T-cell (primary cell): ENCODE results near the gene FPR1. TPM values are rescaled to one million over a fixed set of nuclear protein-coding genes. Genes with fewer than 3 reads are reported as not detected.
"Not testable (repeated sequence)": the region's sequence is repeated elsewhere in the genome, so short reads cannot be mapped to it uniquely, and the experiment has no call there.

Experiments used
- ATAC-seq, 4 experiments: fragments of 200-7000 bp in 3 of 4; fragments of 150-1000 bp in 1 of 4; cut with Tn5 transposase; replicated peaks in 1 of 4; 1 replicate in 3 of 4; 2 replicates in 1 of 4; pipeline ENCODE4 v1.10.0; 2021; ENCODE audit warnings: moderate library complexity in 3 of 4, mild to moderate bottlenecking in 2 of 4, moderate number of reproducible peaks in 1 of 4
- CTCF ChIA-PET, 2 donors: fragments of 300-600 bp; sonication (Branson Sonifier 250); formaldehyde crosslinking; loops; one replicate each; lab custom pipeline; 2022; ENCODE audit warnings: antibody characterized with exemption in 2 of 2; lab: Charles Lee
- POLR2A ChIA-PET, 2 donors: fragments of 300-600 bp; sonication (Branson Sonifier 250); formaldehyde crosslinking; loops; one replicate each; lab custom pipeline; 2022; ENCODE audit warnings: antibody characterized with exemption in 2 of 2; lab: Charles Lee
- DNase-seq, 35 experiments: peaks; one replicate each; pipeline versions ENCODE4 v3.0.0 to v3.0.0-alpha.2; 2013 to 2023
- H3K27ac ChIP-seq: one replicate; pipeline ENCODE4 v1.5.1; 2013; ENCODE audit warnings: low read length
- H3K27me3 ChIP-seq, 2 experiments: replicated peaks in 1 of 2; 1 replicate in 1 of 2; 2 replicates in 1 of 2; pipeline versions ENCODE4 v1.6.1 to v1.7.0; 2013; ENCODE audit warnings: low read length in 1 of 2, mixed read lengths in 1 of 2; ENCODE audit not compliant: control insufficient read depth in 2 of 2, insufficient read depth in 2 of 2; ENCODE audit errors: extremely low read depth in 1 of 2
- H3K36me3 ChIP-seq, 2 donors: 1 replicate in 1 of 2; 2 replicates in 1 of 2; pipeline versions ENCODE4 v1.6.1 to v1.7.0; 2013; ENCODE audit warnings: low read length in 1 of 2; ENCODE audit not compliant: control insufficient read depth in 2 of 2, insufficient read depth in 1 of 2; ENCODE audit errors: extremely low read depth in 1 of 2
- H3K4me1 ChIP-seq, 2 experiments: 1 replicate in 1 of 2; 2 replicates in 1 of 2; pipeline versions ENCODE4 v1.6.1 to v1.7.0; 2013; ENCODE audit warnings: low read length in 2 of 2, mixed read lengths in 1 of 2; ENCODE audit not compliant: insufficient read depth in 2 of 2, control insufficient read depth in 1 of 2; ENCODE audit errors: extremely low read depth in 1 of 2
- H3K4me3 ChIP-seq, 2 donors: 1 replicate in 1 of 2; 2 replicates in 1 of 2; pipeline versions ENCODE4 v1.5.1 to v1.7.0; 2013; ENCODE audit warnings: mild to moderate bottlenecking in 2 of 2, low read length in 1 of 2, moderate library complexity in 1 of 2; ENCODE audit not compliant: control insufficient read depth in 1 of 2; ENCODE audit errors: extremely low read depth in 1 of 2
- H3K9me3 ChIP-seq: 2 replicates; pipeline ENCODE4 v1.7.0; 2013
- H3K27ac Mint-ChIP-seq, 2 donors: one replicate each; pipeline ENCODE4 v1.8.0; 2020 to 2021; ENCODE audit warnings: mild to moderate bottlenecking in 2 of 2, mixed read lengths in 2 of 2
- H3K27me3 Mint-ChIP-seq, 2 donors: one replicate each; pipeline ENCODE4 v1.8.0; 2021 to 2022; ENCODE audit warnings: mixed read lengths in 2 of 2
- H3K36me3 Mint-ChIP-seq: one replicate; pipeline ENCODE4 v1.8.0; 2021; ENCODE audit warnings: mixed read lengths
- H3K4me1 Mint-ChIP-seq, 3 donors: one replicate each; pipeline ENCODE4 v1.8.0; 2020 to 2022; ENCODE audit warnings: mixed read lengths in 3 of 3, mild to moderate bottlenecking in 1 of 3
- H3K4me3 Mint-ChIP-seq, 3 donors: one replicate each; pipeline ENCODE4 v1.8.0; 2020 to 2022; ENCODE audit warnings: mild to moderate bottlenecking in 3 of 3, mixed read lengths in 3 of 3, moderate library complexity in 3 of 3
- H3K9me3 Mint-ChIP-seq, 3 donors: one replicate each; pipeline ENCODE4 v1.8.0; 2020 to 2022; ENCODE audit warnings: mixed read lengths in 3 of 3
- WGBS: methylation state at CpG from one replicate; pipeline ENCODE4 v1.1.5; 2013; ENCODE audit warnings: missing lambda C conversion rate; ENCODE audit not compliant: insufficient coverage; 5-methylcytosine and 5-hydroxymethylcytosine counted together
- total RNA-seq, 35 experiments: library from RNA in 6 of 35; stranded (reverse) in 6 of 35; fragments of 120-200 nt in 1 of 35; gene quantifications; one replicate each; pipeline versions ENCODE4 v1.2.1 to v1.2.4 and lab custom pipeline; 2013 to 2026

FPR1 gene
- total RNA-seq, 5 donors from 2014 or later (not counting 1 experiment from before 2014, with no cell fraction given) = 0.13 to 0.19 TPM; not detected in 3

DNA sequence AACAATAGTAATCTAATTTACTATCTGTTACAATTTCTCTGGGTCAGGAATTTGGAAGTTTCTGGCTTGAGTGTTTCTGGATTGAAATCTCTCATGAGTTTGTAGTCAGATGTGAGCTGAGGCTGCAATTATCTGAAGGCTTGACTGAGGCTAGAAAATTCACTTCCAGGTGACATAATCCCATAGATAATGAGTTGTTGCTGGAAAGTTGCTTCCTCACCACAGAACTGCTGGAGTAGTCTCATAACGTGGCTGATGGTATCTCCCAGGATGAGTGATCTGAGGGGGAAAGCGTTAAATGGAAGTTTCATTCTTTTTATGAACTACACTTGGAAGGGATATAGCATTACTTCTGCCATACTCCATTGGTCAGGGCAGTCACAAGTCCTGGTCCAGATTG, 28.0 kb upstream of the FPR1 start:
- CTCF ChIA-PET = no interaction called here
- H3K4me3 Mint-ChIP-seq = no peak overlapping the region
- peaks cover 0 to 5% (median 0%) of the 10 kb centered on the region in 3 donors for H3K4me1 Mint-ChIP-seq
- H3K9me3 Mint-ChIP-seq = no peaks in the 10 kb centered on the region
- WGBS = no CpG with 5 or more reads among the region's 2 CpGs
- no peak for ATAC-seq
- H3K36me3 ChIP-seq = no peaks in the 10 kb centered on the region
- peaks cover 0 to 10% of the 10 kb centered on the region in 2 experiments for H3K27me3 ChIP-seq
- no peaks in the 10 kb centered on the region for H3K9me3 ChIP-seq
- no peak overlapping the region for H3K27ac ChIP-seq
- peaks cover 0 to 4% of the 10 kb centered on the region in 2 experiments for H3K4me1 ChIP-seq
- no peaks in the 10 kb centered on the region for H3K36me3 Mint-ChIP-seq
- H3K27me3 Mint-ChIP-seq = peaks cover 47 to 54% of the 10 kb centered on the region in 2 donors
- H3K27ac Mint-ChIP-seq = no peak overlapping the region
- no peak for DNase-seq
- H3K4me3 ChIP-seq = no peak overlapping the region
- POLR2A ChIA-PET = no interaction called here

DNA sequence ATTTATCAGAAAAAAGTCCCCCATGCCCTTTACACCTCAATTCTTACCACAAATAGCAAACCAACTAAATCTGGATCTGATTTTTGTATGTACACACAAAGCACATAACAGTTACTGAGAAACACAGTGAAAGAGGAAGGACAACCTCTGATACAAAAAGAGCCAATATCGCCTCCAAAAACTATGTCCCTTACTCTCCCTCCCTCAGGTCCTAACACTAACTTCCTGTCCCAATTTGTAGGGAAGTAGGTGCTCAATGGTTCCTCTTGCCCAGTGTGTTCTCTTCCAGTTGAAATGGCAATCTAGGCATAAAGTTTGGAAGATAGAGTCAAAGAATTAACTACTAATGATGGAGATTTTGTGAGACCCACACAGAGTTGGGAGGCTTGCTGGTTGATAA, 27.5 kb upstream of the FPR1 start:
- Histone ChIP-seq H3K27me3 (peaks cover 0 to 10% of the 10 kb centered on the region in 2 experiments), H3K4me3 (no peak overlapping the region), H3K36me3 (no peaks in the 10 kb centered on the region), H3K27ac (no peak overlapping the region), H3K4me1 (peaks cover 0 to 4% of the 10 kb centered on the region in 2 experiments), H3K9me3 (no peaks in the 10 kb centered on the region)
- CTCF ChIA-PET = interaction anchor here in 1 of 2 donors (1.7 kb wide), 1 partner anchor 59 kb away, joined by 3 read pairs; no protein-coding TSS in a partner anchor
- Mint-ChIP-seq H3K4me1 (peaks cover 0 to 5% (median 0%) of the 10 kb centered on the region in 3 donors), H3K27me3 (peaks cover 47 to 56% of the 10 kb centered on the region in 2 donors), H3K9me3 (no peaks in the 10 kb centered on the region), H3K27ac (no peak overlapping the region), H3K36me3 (no peaks in the 10 kb centered on the region), H3K4me3 (no peak overlapping the region)
- POLR2A ChIA-PET = no interaction called here
- DNase-seq = no peak
- no CpG with 5 or more reads among the region's 1 CpG for WGBS
- no peak for ATAC-seq

DNA sequence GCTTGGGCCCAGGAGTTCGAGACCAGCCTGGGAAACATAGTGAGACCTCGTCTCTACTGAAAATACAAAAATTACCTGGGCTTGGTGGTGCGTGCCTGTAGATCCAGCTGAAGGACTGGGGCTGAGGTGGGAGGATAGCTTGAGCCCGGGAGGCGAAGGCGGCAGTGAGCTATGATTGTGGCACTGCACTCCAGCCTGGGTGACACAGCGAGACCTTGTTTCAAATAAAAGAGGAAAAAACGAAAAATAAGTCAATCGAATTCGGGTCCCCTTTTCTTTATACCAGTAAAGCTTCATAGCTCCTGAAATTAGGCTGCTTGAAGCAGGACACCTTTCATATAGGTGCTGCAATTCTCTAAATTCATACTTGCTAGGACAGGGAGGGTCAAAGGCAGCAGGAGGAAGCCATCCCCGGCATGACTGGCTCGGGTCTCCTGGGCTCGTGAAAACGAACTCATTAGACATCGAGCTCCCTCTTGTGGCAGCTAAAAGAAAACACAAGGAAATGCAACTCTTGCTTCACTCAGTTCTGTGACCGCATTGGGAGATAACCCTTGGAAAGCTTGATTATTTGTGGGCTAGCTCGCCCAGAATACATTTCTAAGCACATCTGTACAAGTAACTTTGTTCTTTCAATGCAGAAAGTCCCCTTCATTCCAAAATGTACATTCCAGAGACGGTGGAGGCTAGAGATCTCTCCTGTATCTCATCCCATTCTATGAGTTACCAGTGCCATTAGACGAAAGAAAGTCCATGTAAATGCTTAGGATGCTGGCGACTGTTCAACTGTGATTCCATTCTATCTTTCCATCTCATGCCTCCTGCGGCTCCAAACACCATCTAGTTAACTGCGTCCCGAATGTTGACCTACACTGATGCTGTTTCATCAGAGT, 26.1 kb upstream of the FPR1 start:
- ChIA-PET CTCF (interaction anchor here (0.5 to 1.7 kb wide), 3 partner anchors 31 to 306 kb away, joined by 3 to 5 read pairs (median 3); no protein-coding TSS in a partner anchor), POLR2A (no interaction called here)
- no peaks in the 10 kb centered on the region for H3K36me3 ChIP-seq
- H3K27me3 ChIP-seq = peaks cover 0 to 10% of the 10 kb centered on the region in 2 experiments
- no peak overlapping the region for H3K27ac Mint-ChIP-seq
- ATAC-seq (peak in 2 of 4 experiments; percentile 57 to 64), DNase-seq (peak in 26 of 35 experiments; percentile 5 to 77 (median 21))
- 36% methylated on average over 17 of the region's 23 CpGs for WGBS
- H3K4me1 ChIP-seq = peaks cover 0 to 4% of the 10 kb centered on the region in 2 experiments
- no peaks in the 10 kb centered on the region for H3K9me3 Mint-ChIP-seq
- H3K27me3 Mint-ChIP-seq = peaks cover 57 to 61% of the 10 kb centered on the region in 2 donors
- H3K4me3 ChIP-seq = no peak overlapping the region
- H3K36me3 Mint-ChIP-seq = no peaks in the 10 kb centered on the region
- peaks cover 0 to 5% (median 0%) of the 10 kb centered on the region in 3 donors for H3K4me1 Mint-ChIP-seq
- no peaks in the 10 kb centered on the region for H3K9me3 ChIP-seq
- no peak overlapping the region for H3K4me3 Mint-ChIP-seq
- no peak overlapping the region for H3K27ac ChIP-seq

DNA sequence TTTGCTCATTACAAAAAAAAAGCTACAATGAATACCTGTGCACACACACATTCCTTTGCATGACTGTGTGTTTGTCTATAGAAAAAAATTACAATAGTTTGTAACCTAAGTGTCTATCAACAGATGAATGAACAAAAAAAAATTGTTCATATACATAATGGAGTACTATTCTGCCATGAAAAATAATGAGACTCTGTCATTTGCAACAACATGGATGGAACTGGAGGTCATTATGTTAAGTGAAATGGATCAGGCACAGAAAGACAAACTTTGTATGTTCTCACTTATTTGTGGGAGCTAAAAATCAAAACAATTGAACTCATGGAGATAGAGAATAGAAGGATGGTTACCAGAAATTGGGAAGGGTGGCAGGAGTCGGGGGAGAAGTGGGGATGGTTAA, 24.9 kb upstream of the FPR1 start:
- DNase-seq, ATAC-seq, H3K27ac Mint-ChIP-seq, H3K9me3 Mint-ChIP-seq, CTCF ChIA-PET, H3K4me1 ChIP-seq, H3K27me3 ChIP-seq, H3K36me3 ChIP-seq, H3K36me3 Mint-ChIP-seq, H3K4me3 Mint-ChIP-seq, H3K9me3 ChIP-seq, H3K4me3 ChIP-seq, H3K27ac ChIP-seq, H3K4me1 Mint-ChIP-seq: not testable (repeated sequence)
- WGBS = no CpG with 5 or more reads among the region's 1 CpG
- POLR2A ChIA-PET = interaction anchor here in 1 of 2 donors (0.6 kb wide), 1 partner anchor 192 kb away, joined by 3 read pairs; no protein-coding TSS in a partner anchor
- peaks cover 60 to 65% of the 10 kb centered on the region in 2 donors for H3K27me3 Mint-ChIP-seq

DNA sequence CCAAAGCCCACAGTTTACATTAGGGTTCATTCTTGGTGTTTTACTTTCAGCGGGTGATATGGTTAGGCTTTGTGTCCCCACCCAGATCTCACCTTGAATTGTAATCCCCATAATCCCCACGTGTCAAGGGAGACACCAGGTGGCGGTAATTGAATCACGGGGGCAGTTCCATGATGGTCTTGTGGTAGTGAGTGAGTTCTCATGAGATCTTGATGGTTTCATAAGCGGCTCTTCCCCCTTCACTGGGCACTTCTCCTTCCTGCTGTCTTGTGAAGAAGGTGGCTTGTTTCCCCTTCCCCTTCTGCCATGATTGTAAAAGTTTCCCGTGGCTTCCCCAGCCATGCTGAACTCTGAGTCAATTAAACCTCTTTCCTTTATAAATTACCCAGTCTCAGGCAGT, 21.3 kb upstream of the FPR1 start:
- no peaks in the 10 kb centered on the region for H3K36me3 Mint-ChIP-seq
- Histone ChIP-seq H3K36me3 (no peaks in the 10 kb centered on the region), H3K9me3 (no peaks in the 10 kb centered on the region), H3K27me3 (peaks cover 0 to 7% of the 10 kb centered on the region in 2 experiments), H3K4me3 (no peak overlapping the region), H3K4me1 (peaks cover 0 to 3% of the 10 kb centered on the region in 2 experiments), H3K27ac (no peak overlapping the region)
- DNase-seq (no peak), ATAC-seq (no peak)
- H3K27me3 Mint-ChIP-seq = peaks cover 46 to 59% of the 10 kb centered on the region in 2 donors
- ChIA-PET CTCF (no interaction called here), POLR2A (no interaction called here)
- no peak overlapping the region for H3K27ac Mint-ChIP-seq
- H3K4me3 Mint-ChIP-seq = no peak overlapping the region
- H3K9me3 Mint-ChIP-seq = no peaks in the 10 kb centered on the region
- H3K4me1 Mint-ChIP-seq = peaks cover 0 to 2% (median 0%) of the 10 kb centered on the region in 3 donors
- no CpG with 5 or more reads among the region's 6 CpGs for WGBS

DNA sequence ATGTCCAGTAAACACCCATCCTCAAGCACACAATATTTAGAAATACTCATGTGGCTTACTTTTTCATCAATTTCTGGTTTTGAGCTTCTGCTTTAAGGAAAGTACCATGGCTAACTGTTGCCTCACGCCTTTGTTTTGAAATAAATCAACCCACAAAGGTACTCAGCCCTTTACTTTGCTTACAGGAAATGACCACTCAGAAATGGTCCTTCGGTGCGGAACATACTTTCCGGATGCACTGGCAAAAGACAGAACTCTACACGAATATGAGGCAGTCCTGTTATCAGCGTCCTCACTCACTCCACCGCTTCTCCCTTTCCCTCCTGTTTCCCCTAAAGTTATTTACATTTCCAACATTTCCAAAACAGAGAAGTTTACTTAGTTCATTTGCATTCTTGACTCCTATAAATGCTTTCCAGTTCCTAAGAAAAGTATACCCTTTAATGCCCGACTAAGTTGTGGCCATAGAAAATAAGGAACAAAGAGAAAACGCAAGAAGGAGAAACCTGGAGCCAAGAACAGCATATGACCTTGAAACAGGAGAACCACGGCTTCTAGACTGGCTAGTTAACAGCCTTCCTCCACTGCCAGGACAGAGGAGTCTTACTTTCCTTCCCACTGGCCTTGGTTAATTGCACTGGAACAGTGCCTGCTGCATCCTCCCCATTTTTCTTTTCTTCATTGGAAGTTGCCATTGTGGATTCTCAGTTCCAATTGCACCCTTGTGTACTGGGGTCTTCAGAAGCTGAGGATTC, 19.9 kb upstream of the FPR1 start:
- no peaks in the 10 kb centered on the region for H3K9me3 ChIP-seq
- Mint-ChIP-seq H3K4me3 (no peak overlapping the region), H3K9me3 (no peaks in the 10 kb centered on the region), H3K36me3 (no peaks in the 10 kb centered on the region), H3K27me3 (peaks cover 36 to 52% of the 10 kb centered on the region in 2 donors), H3K4me1 (no peaks in the 10 kb centered on the region), H3K27ac (no peak overlapping the region)
- ChIA-PET CTCF (no interaction called here), POLR2A (no interaction called here)
- DNase-seq (peak in 3 of 35 experiments; percentile 3 to 13 (median 7)), ATAC-seq (no peak)
- H3K27me3 ChIP-seq = no peaks in the 10 kb centered on the region
- no peak overlapping the region for H3K27ac ChIP-seq
- WGBS = 0% methylated on average over 7 of the region's 10 CpGs
- no peaks in the 10 kb centered on the region for H3K4me1 ChIP-seq
- no peaks in the 10 kb centered on the region for H3K36me3 ChIP-seq
- no peak overlapping the region for H3K4me3 ChIP-seq
